Activated CD4-positive, alpha-beta memory T cell treated with anti-CD3 and anti-CD28 coated beads for 36 hours (primary cell): Measurements from ENCODE around the gene MAD1L1. TPM values are rescaled to one million over a fixed set of nuclear protein-coding genes. Genes with fewer than 3 reads are reported as not detected.
"Not testable (repeated sequence)": the region's sequence is repeated elsewhere in the genome, so short reads cannot be mapped to it uniquely, and the experiment has no call there.

Source experiments
- CTCF ChIA-PET: fragments of 350-600 bp; sonication (Branson Sonifier 250); formaldehyde crosslinking; loops from one replicate; lab custom pipeline; 2021; ENCODE audit warnings: antibody characterized with exemption, inconsistent platforms; lab: Charles Lee
- POLR2A ChIA-PET: fragments of 350-600 bp; sonication (Branson Sonifier 250); formaldehyde crosslinking; loops from one replicate; lab custom pipeline; 2021; ENCODE audit warnings: antibody characterized with exemption; lab: Charles Lee
- DNase-seq: peaks from one replicate; pipeline ENCODE4 v3.0.0-alpha.2; 2020
- H3K27ac Mint-ChIP-seq: one replicate; pipeline ENCODE4 v1.8.0; 2021; ENCODE audit warnings: mixed read lengths
- H3K27me3 Mint-ChIP-seq: one replicate; pipeline ENCODE4 v1.8.0; 2021; ENCODE audit warnings: mixed read lengths
- H3K36me3 Mint-ChIP-seq: one replicate; pipeline ENCODE4 v1.8.0; 2021; ENCODE audit warnings: mixed read lengths
- H3K4me1 Mint-ChIP-seq: one replicate; pipeline ENCODE4 v1.8.0; 2021; ENCODE audit warnings: low read depth, mixed read lengths
- H3K4me3 Mint-ChIP-seq: one replicate; pipeline ENCODE4 v1.8.0; 2021; ENCODE audit warnings: mild to moderate bottlenecking, mixed read lengths
- H3K9me3 Mint-ChIP-seq: one replicate; pipeline ENCODE4 v1.8.0; 2021; ENCODE audit warnings: mixed read lengths
- intact Hi-C: fragments of 100-400 bp; cut with micrococcal nuclease; formaldehyde crosslinking; loops from one replicate; pipeline ENCODE4 v1.15.1; 2023
- total RNA-seq, 2 experiments: library from RNA; stranded (reverse); gene quantifications; one replicate each; pipeline ENCODE4 v1.2.3, GENCODE V29; 2021

MAD1L1 gene
- total RNA-seq, 2 experiments from 2014 or later: 44.4 to 47.8 TPM

- POLR2A ChIA-PET: no interaction called here
- no peaks in the 10 kb centered on the region for H3K36me3 Mint-ChIP-seq
- no peak overlapping the region for H3K4me3 Mint-ChIP-seq
- H3K4me1 Mint-ChIP-seq: no peaks in the 10 kb centered on the region
- peaks cover 3% of the 10 kb centered on the region for H3K9me3 Mint-ChIP-seq
- CTCF ChIA-PET: no interaction called here
- intact Hi-C loops: no loop called here
- H3K27ac Mint-ChIP-seq: no peak overlapping the region
- H3K27me3 Mint-ChIP-seq: no peaks in the 10 kb centered on the region
- no peak for DNase-seq
These were observed 367.0 kb downstream of the MAD1L1 start for GRCh38 chr7:1865571-1866255.

GRCh38 chr7:1865000-1865555 is 367.7 kb downstream of the MAD1L1 start:
- Mint-ChIP-seq H3K27me3 (no peaks in the 10 kb centered on the region), H3K4me3 (no peak overlapping the region), H3K9me3 (no peaks in the 10 kb centered on the region), H3K4me1 (no peaks in the 10 kb centered on the region), H3K36me3 (no peaks in the 10 kb centered on the region), H3K27ac (no peak overlapping the region)
- CTCF ChIA-PET: no interaction called here
- no peak for DNase-seq
- intact Hi-C loops: no loop called here
- POLR2A ChIA-PET: no interaction called here

GRCh38 chr7:1864161-1864940 is 368.4 kb downstream of the MAD1L1 start:
- Mint-ChIP-seq H3K4me1 (no peaks in the 10 kb centered on the region), H3K4me3 (no peak overlapping the region), H3K9me3 (no peaks in the 10 kb centered on the region), H3K27me3 (no peaks in the 10 kb centered on the region), H3K36me3 (no peaks in the 10 kb centered on the region), H3K27ac (no peak overlapping the region)
- ChIA-PET POLR2A (no interaction called here), CTCF (no interaction called here)
- intact Hi-C loops: no loop called here
- DNase-seq: no peak

- CTCF ChIA-PET: no interaction called here
- DNase-seq: no peak
- H3K4me3 Mint-ChIP-seq: no peak overlapping the region
- intact Hi-C loops: no loop called here
- H3K27ac Mint-ChIP-seq: no peak overlapping the region
- no peaks in the 10 kb centered on the region for H3K4me1 Mint-ChIP-seq
- no peaks in the 10 kb centered on the region for H3K9me3 Mint-ChIP-seq
- no peaks in the 10 kb centered on the region for H3K36me3 Mint-ChIP-seq
- POLR2A ChIA-PET: no interaction called here
- H3K27me3 Mint-ChIP-seq: no peaks in the 10 kb centered on the region
These were observed 369.4 kb downstream of the MAD1L1 start for GRCh38 chr7:1863091-1863900.

GRCh38 chr7:1862560-1862959 is 370.2 kb downstream of the MAD1L1 start:
- Mint-ChIP-seq H3K27me3 (no peaks in the 10 kb centered on the region), H3K4me3 (no peak overlapping the region), H3K36me3 (no peaks in the 10 kb centered on the region), H3K9me3 (no peaks in the 10 kb centered on the region), H3K27ac (no peak overlapping the region), H3K4me1 (no peaks in the 10 kb centered on the region)
- no peak for DNase-seq
- CTCF ChIA-PET: no interaction called here
- POLR2A ChIA-PET: no interaction called here
- intact Hi-C loops: no loop called here

GRCh38 chr7:1861799-1862458 is 370.8 kb downstream of the MAD1L1 start:
- no peaks in the 10 kb centered on the region for H3K9me3 Mint-ChIP-seq
- H3K4me1 Mint-ChIP-seq: no peaks in the 10 kb centered on the region
- intact Hi-C loops: no loop called here
- H3K27me3 Mint-ChIP-seq: no peaks in the 10 kb centered on the region
- ChIA-PET POLR2A (no interaction called here), CTCF (no interaction called here)
- DNase-seq: no peak
- no peak overlapping the region for H3K27ac Mint-ChIP-seq
- no peaks in the 10 kb centered on the region for H3K36me3 Mint-ChIP-seq
- no peak overlapping the region for H3K4me3 Mint-ChIP-seq

- H3K36me3 Mint-ChIP-seq, intact Hi-C loops, CTCF ChIA-PET, DNase-seq, H3K4me1 Mint-ChIP-seq, H3K4me3 Mint-ChIP-seq, H3K27ac Mint-ChIP-seq, H3K27me3 Mint-ChIP-seq, POLR2A ChIA-PET, H3K9me3 Mint-ChIP-seq: not testable (repeated sequence)
These were observed 371.6 kb downstream of the MAD1L1 start for GRCh38 chr7:1860881-1861798.

- H3K27me3 Mint-ChIP-seq: no peaks in the 10 kb centered on the region
- H3K4me1 Mint-ChIP-seq: peaks cover 11% of the 10 kb centered on the region
- POLR2A ChIA-PET: no interaction called here
- CTCF ChIA-PET: no interaction called here
- H3K9me3 Mint-ChIP-seq: no peaks in the 10 kb centered on the region
- no peak for DNase-seq
- no peak overlapping the region for H3K27ac Mint-ChIP-seq
- H3K36me3 Mint-ChIP-seq: no peaks in the 10 kb centered on the region
- no peak overlapping the region for H3K4me3 Mint-ChIP-seq
- intact Hi-C loops: no loop called here
These were observed 373.3 kb downstream of the MAD1L1 start for GRCh38 chr7:1859266-1860035.

GRCh38 chr7:1858435-1859265 is 374.1 kb downstream of the MAD1L1 start:
- Mint-ChIP-seq H3K27ac (no peak overlapping the region), H3K36me3 (no peaks in the 10 kb centered on the region), H3K4me3 (no peak overlapping the region), H3K4me1 (peaks cover 13% of the 10 kb centered on the region), H3K9me3 (no peaks in the 10 kb centered on the region), H3K27me3 (no peaks in the 10 kb centered on the region)
- intact Hi-C loops: no loop called here
- DNase-seq: no peak
- POLR2A ChIA-PET: no interaction called here
- CTCF ChIA-PET: no interaction called here
